ENCODE data around the gene ZNF445. TPM values are rescaled to one million over a fixed set of nuclear protein-coding genes. Genes with fewer than 3 reads are reported as not detected.
"Not testable (repeated sequence)": the region's sequence is repeated elsewhere in the genome, so short reads cannot be mapped to it uniquely, and the experiment has no call there.

The ZNF445 gene
- total RNA-seq, 1 donor from 2014 or later = 6.6 TPM

- intact Hi-C loops (cut with DNase I) = no loop called here
- no peak overlapping the region for H3K27ac ChIP-seq
- no peaks in the 10 kb centered on the region for H3K36me3 ChIP-seq
- no peak overlapping the region for H3K4me3 ChIP-seq
- no peaks in the 10 kb centered on the region for H3K4me1 ChIP-seq
- H3K9me3 ChIP-seq = no peaks in the 10 kb centered on the region
- no peak for DNase-seq (ENCODE audit: low spot score in 2 of 2)
- H3K27me3 ChIP-seq = no peaks in the 10 kb centered on the region
- no peak for TF ChIP-seq CTCF (IDR thresholded peaks at IDR 0.05)
Measured at GRCh38 chr3:44409640-44410410, 67.6 kb downstream of the ZNF445 start.

- no peak for TF ChIP-seq CTCF (IDR thresholded peaks at IDR 0.05)
- Histone ChIP-seq H3K4me1 (no peaks in the 10 kb centered on the region), H3K9me3 (no peaks in the 10 kb centered on the region), H3K27ac (no peak overlapping the region), H3K27me3 (no peaks in the 10 kb centered on the region), H3K4me3 (no peak overlapping the region), H3K36me3 (peaks cover 4 to 18% of the 10 kb centered on the region in 2 donors)
- intact Hi-C loops (cut with DNase I) = no loop called here
- no peak for DNase-seq (ENCODE audit: low spot score in 2 of 2)
Measured at GRCh38 chr3:44402548-44402947, 74.9 kb downstream of the ZNF445 start.

GRCh38 chr3:44400771-44401170 lies 76.7 kb downstream of the ZNF445 start:
- H3K36me3 ChIP-seq = peaks cover 10 to 25% of the 10 kb centered on the region in 2 donors
- no peak overlapping the region for H3K4me3 ChIP-seq
- intact Hi-C loops (cut with DNase I) = no loop called here
- no peaks in the 10 kb centered on the region for H3K9me3 ChIP-seq
- H3K27ac ChIP-seq = no peak overlapping the region
- DNase-seq (ENCODE audit: low spot score in 2 of 2) = no peak
- TF ChIP-seq CTCF (IDR thresholded peaks at IDR 0.05) = no peak
- H3K27me3 ChIP-seq = no peaks in the 10 kb centered on the region
- H3K4me1 ChIP-seq = no peaks in the 10 kb centered on the region

GRCh38 chr3:44398853-44399252 lies 78.6 kb downstream of the ZNF445 start:
- Histone ChIP-seq H3K27ac (no peak overlapping the region), H3K4me3 (no peak overlapping the region), H3K9me3 (no peaks in the 10 kb centered on the region), H3K36me3 (peaks cover 6 to 31% of the 10 kb centered on the region in 2 donors), H3K4me1 (no peaks in the 10 kb centered on the region), H3K27me3 (no peaks in the 10 kb centered on the region)
- intact Hi-C loops (cut with DNase I) = no loop called here
- TF ChIP-seq CTCF (IDR thresholded peaks at IDR 0.05) = no peak
- no peak for DNase-seq (ENCODE audit: low spot score in 2 of 2)

GRCh38 chr3:44398271-44398670 lies 79.2 kb downstream of the ZNF445 start:
- H3K27me3 ChIP-seq; H3K27ac ChIP-seq; H3K4me3 ChIP-seq; DNase-seq (ENCODE audit: low spot score in 2 of 2); H3K4me1 ChIP-seq; H3K9me3 ChIP-seq; intact Hi-C loops (cut with DNase I): not testable (repeated sequence)
- H3K36me3 ChIP-seq = peaks cover 5 to 35% of the 10 kb centered on the region in 2 donors

GRCh38 chr3:44396200-44397171 lies 81.0 kb downstream of the ZNF445 start:
- Histone ChIP-seq H3K36me3 (peaks cover 5 to 38% of the 10 kb centered on the region in 2 donors), H3K9me3 (no peaks in the 10 kb centered on the region), H3K4me3 (no peak overlapping the region), H3K27me3 (no peaks in the 10 kb centered on the region), H3K27ac (no peak overlapping the region), H3K4me1 (no peaks in the 10 kb centered on the region)
- DNase-seq (ENCODE audit: low spot score in 2 of 2) = no peak
- intact Hi-C loops (cut with DNase I) = no loop called here
- no peak for TF ChIP-seq CTCF (IDR thresholded peaks at IDR 0.05)
